Adrenal gland (tissue), 5 donors: ENCODE measurements around the gene DMD.

ENCODE experiments used
- POLR2A ChIP-seq, 2 donors: fragments of 450-650 bp; IDR thresholded peaks; one replicate each; pipeline ENCODE4 v1.6.1; 2017; ENCODE audit warnings: antibody characterized with exemption in 2 of 2, mild to moderate bottlenecking in 2 of 2, moderate library complexity in 1 of 2
- TF ChIP-seq, protein P1 (sequence below), 6 experiments: fragments of 450-650 bp in 4 of 6; fragments of 200-600 bp in 2 of 6; sonication (generic) in 1 of 6; IDR thresholded peaks; 1 replicate in 5 of 6; 2 replicates in 1 of 6; pipeline versions ENCODE4 v1.5.1 to v1.8.0; 2016 to 2021; ENCODE audit warnings: antibody characterized with exemption in 6 of 6, mild to moderate bottlenecking in 2 of 6, moderate library complexity in 1 of 6
- donor health status: DM: no; HTN: no; CAD: no.

- TF ChIP-seq, protein P1, sequence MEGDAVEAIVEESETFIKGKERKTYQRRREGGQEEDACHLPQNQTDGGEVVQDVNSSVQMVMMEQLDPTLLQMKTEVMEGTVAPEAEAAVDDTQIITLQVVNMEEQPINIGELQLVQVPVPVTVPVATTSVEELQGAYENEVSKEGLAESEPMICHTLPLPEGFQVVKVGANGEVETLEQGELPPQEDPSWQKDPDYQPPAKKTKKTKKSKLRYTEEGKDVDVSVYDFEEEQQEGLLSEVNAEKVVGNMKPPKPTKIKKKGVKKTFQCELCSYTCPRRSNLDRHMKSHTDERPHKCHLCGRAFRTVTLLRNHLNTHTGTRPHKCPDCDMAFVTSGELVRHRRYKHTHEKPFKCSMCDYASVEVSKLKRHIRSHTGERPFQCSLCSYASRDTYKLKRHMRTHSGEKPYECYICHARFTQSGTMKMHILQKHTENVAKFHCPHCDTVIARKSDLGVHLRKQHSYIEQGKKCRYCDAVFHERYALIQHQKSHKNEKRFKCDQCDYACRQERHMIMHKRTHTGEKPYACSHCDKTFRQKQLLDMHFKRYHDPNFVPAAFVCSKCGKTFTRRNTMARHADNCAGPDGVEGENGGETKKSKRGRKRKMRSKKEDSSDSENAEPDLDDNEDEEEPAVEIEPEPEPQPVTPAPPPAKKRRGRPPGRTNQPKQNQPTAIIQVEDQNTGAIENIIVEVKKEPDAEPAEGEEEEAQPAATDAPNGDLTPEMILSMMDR (IDR thresholded peaks at IDR 0.05), result no peak
- no peak for TF ChIP-seq POLR2A (IDR thresholded peaks at IDR 0.05)
Measured at GRCh38 chrX:32545101-32545500, 666.2 kb downstream of the DMD start.
